Measurements from ENCODE around the gene TTLL7.

GRCh38 chr1:83850834-83851233 lies 148.1 kb downstream of the TTLL7 start:
- TF ChIP-seq CTCF (IDR thresholded peaks at IDR 0.05): no peak
- TF ChIP-seq POLR2AphosphoS5 (IDR thresholded peaks at IDR 0.05): no peak

All from prostate gland (tissue), 2 donors.